Retina (tissue), 1 donor: ENCODE results near the gene MTUS2.

Source experiments
- DNase-seq: peaks from one replicate; pipeline ENCODE4 v3.0.0-alpha.2; 2016

The MTUS2 gene

GRCh38 chr13:29536853-29537252 is 716.7 kb downstream of the MTUS2 start:
- no peak for DNase-seq

- no peak for DNase-seq
Measured at GRCh38 chr13:29537736-29538651, 717.9 kb downstream of the MTUS2 start.

- DNase-seq, result no peak
Measured at GRCh38 chr13:29538652-29539040, 718.5 kb downstream of the MTUS2 start.

GRCh38 chr13:29539856-29540255 is 719.7 kb downstream of the MTUS2 start:
- DNase-seq, result no peak

- DNase-seq, result no peak
Measured at GRCh38 chr13:29540334-29540733, 720.2 kb downstream of the MTUS2 start.

- no peak for DNase-seq
Measured at GRCh38 chr13:29540799-29541198, 720.7 kb downstream of the MTUS2 start.

- no peak for DNase-seq
Measured at GRCh38 chr13:29541400-29541799, 721.3 kb downstream of the MTUS2 start.

GRCh38 chr13:29542381-29542780 is 722.2 kb downstream of the MTUS2 start:
- no peak for DNase-seq

GRCh38 chr13:29543230-29544215 is 723.4 kb downstream of the MTUS2 start:
- DNase-seq, result no peak

- DNase-seq, result no peak
Measured at GRCh38 chr13:29545988-29546387, 725.8 kb downstream of the MTUS2 start.

- no peak for DNase-seq
Measured at GRCh38 chr13:29546662-29547061, 726.5 kb downstream of the MTUS2 start.

- no peak for DNase-seq
Measured at GRCh38 chr13:29547153-29547552, 727.0 kb downstream of the MTUS2 start.

- DNase-seq, result no peak
Measured at GRCh38 chr13:29548722-29549121, 728.6 kb downstream of the MTUS2 start.

- DNase-seq, result no peak
Measured at GRCh38 chr13:29550430-29550988, 730.4 kb downstream of the MTUS2 start.

GRCh38 chr13:29551214-29551613 is 731.1 kb downstream of the MTUS2 start:
- no peak for DNase-seq
